LNCaP clone FGC (cell line): ENCODE data around the gene CSGALNACT2.

Experiments used
- DNase-seq: peaks from one replicate; pipeline ENCODE4 v3.0.0-alpha.2; 2011; ENCODE audit warnings: low read depth
- H3K4me3 ChIP-seq: 2 replicates; pipeline ENCODE4 v1.5.1; 2011; ENCODE audit warnings: mild to moderate bottlenecking, low read depth, low read length, control low read depth
- CTCF ChIP-seq: IDR thresholded peaks from 2 replicates; pipeline ENCODE4 v1.5.1; 2012; ENCODE audit warnings: mild to moderate bottlenecking; ENCODE audit not compliant: control insufficient read depth, insufficient read depth; ENCODE audit errors: extremely low read depth

Gene CSGALNACT2

GRCh38 chr10:43125274-43125845 is 12.9 kb upstream of the CSGALNACT2 start:
- DNase-seq: no peak
- no peak for TF ChIP-seq CTCF
- no peak overlapping the region for H3K4me3 ChIP-seq

GRCh38 chr10:43125881-43126731 is 12.1 kb upstream of the CSGALNACT2 start:
- no peak for DNase-seq
- no peak for TF ChIP-seq CTCF

GRCh38 chr10:43126759-43127424 is 11.4 kb upstream of the CSGALNACT2 start:
- H3K4me3 ChIP-seq: no peak overlapping the region
- DNase-seq: no peak
- TF ChIP-seq CTCF: no peak

More at GRCh38 chr10:43125881-43126731, 12.1 kb upstream of the CSGALNACT2 start:
- H3K4me3 ChIP-seq: no peak overlapping the region

GRCh38 chr10:43127442-43127841 is 10.8 kb upstream of the CSGALNACT2 start:
- no peak overlapping the region for H3K4me3 ChIP-seq
- no peak for TF ChIP-seq CTCF
- no peak for DNase-seq

GRCh38 chr10:43128331-43128730 is 9.9 kb upstream of the CSGALNACT2 start:
- TF ChIP-seq CTCF: no peak
- no peak overlapping the region for H3K4me3 ChIP-seq
- no peak for DNase-seq

GRCh38 chr10:43128958-43129706 is 9.1 kb upstream of the CSGALNACT2 start:
- TF ChIP-seq CTCF: no peak
- no peak overlapping the region for H3K4me3 ChIP-seq
- no peak for DNase-seq
